Spleen (tissue), 7 donors: ENCODE measurements around the gene DDX31.

Source experiments
- CTCF ChIP-seq, 11 experiments: fragments of 200-600 bp in 7 of 11; fragments of 450-650 bp in 4 of 11; sonication (generic) in 4 of 11; IDR thresholded peaks in 8 of 11; conservative IDR thresholded peaks in 3 of 11; 1 replicate in 7 of 11; 2 replicates in 4 of 11; pipeline versions ENCODE4 v1.4.0 to v1.8.0; 2016 to 2021; ENCODE audit warnings: antibody characterized with exemption in 11 of 11, inconsistent platforms in 4 of 11, mild to moderate bottlenecking in 1 of 11
- POLR2A ChIP-seq, 3 donors: fragments of 450-650 bp; IDR thresholded peaks; one replicate each; pipeline ENCODE4 v1.5.1; 2017; ENCODE audit warnings: antibody characterized with exemption in 3 of 3, mild to moderate bottlenecking in 1 of 3
- donor health status: DM: no; HTN: no; CAD: no; lungs with moderate emphysema.
- donor health status: DM: no; HTN: no; CAD: no.
- donor health status: DM: no; HTN: no; CAD: no.

DNA sequence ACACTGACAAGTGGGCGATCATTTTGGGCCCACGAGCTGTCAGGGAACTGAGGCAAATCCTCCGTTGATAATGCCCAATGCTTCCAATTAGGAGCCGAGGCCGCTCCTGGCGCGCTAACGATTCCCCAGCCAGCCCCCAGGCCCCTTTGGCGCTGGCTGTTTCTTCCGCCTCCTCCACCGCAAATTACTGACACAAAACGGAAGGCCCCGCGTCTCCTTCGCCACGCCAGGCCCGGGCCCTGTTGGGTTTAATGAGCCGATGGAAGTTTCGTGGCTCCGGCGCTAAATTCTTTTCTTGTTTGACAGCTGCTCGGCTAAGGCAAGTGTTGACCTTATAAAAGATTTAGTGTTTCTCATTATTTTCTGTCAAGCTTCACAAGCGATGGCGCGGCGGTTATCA is 113.1 kb downstream of the DDX31 start:
- TF ChIP-seq CTCF (IDR thresholded peaks at IDR 0.05 in 8 of 11, conservative IDR thresholded peaks at IDR 0.05 in 3 of 11) (no peak), POLR2A (IDR thresholded peaks at IDR 0.05) (no peak)
